GM19324 (cell line): ENCODE results near the gene AKR7A3.
"Not testable (repeated sequence)": the region's sequence is repeated elsewhere in the genome, so short reads cannot be mapped to it uniquely, and the experiment has no call there.

Experiments used
- ATAC-seq: cut with Tn5 transposase; IDR thresholded peaks from one replicate; pipeline ENCODE4 v1.9.1; 2021; ENCODE audit warnings: mild to moderate bottlenecking, moderate library complexity; ENCODE audit not compliant: unreplicated experiment, low FRiP score

Gene AKR7A3

GRCh38 chr1:19257178-19257914, 31.2 kb downstream of the AKR7A3 start:
- ATAC-seq, result no peak

DNA sequence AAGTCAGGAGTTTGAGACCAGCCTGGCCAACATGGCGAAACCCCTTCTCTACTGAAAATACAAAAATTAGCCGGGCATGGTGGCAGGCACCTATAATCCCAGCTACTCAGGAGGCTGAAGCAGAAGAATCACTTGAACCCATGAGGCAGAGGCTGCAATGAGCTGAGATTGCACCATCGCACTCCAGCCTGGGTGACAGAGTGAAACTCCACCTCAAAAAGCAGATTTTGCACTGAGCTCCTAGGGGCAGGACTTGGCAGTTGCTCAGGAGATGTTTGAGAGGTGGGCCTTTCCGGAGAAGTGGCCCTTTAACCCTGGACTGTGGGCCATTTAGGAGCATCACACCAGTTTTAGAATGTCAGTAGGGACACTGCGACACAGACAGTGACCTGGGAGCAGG, 32.3 kb downstream of the AKR7A3 start:
- ATAC-seq, result not testable (repeated sequence)

- ATAC-seq, result no peak
These were observed 33.3 kb downstream of the AKR7A3 start for GRCh38 chr1:19255288-19255687.

DNA sequence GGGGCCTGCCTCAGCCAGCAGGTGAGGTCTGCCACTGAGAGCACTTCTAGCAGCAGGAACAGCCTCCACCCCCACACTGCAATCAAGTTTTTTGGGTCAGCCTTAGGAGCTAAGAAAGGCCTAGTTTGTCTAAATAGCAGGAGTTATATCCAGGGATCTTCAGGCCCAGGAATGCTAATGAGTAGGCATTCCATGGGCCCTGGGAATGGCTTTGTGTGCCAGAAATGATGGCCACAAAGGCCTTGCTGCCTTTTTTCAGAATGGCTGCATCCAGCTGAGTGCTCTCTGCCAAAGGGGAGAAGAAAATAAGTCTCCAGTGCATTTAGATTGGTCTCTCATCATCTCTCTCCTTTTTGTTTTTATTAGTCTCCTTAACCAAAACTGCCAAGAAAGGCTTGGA, 34.2 kb downstream of the AKR7A3 start:
- no peak for ATAC-seq

GRCh38 chr1:19251305-19252196, 37.0 kb downstream of the AKR7A3 start, which contains the start of the genes EMC1 and MRTO4:
Gene EMC1, minus strand, starts transcription at chr1:19251524. Its CDS starts 15 bp downstream, at chr1:19251509.
Gene MRTO4, plus strand, starts transcription at chr1:19251805. Its CDS starts 31 bp downstream, at chr1:19251836.
- peak; percentile 81 for ATAC-seq

DNA sequence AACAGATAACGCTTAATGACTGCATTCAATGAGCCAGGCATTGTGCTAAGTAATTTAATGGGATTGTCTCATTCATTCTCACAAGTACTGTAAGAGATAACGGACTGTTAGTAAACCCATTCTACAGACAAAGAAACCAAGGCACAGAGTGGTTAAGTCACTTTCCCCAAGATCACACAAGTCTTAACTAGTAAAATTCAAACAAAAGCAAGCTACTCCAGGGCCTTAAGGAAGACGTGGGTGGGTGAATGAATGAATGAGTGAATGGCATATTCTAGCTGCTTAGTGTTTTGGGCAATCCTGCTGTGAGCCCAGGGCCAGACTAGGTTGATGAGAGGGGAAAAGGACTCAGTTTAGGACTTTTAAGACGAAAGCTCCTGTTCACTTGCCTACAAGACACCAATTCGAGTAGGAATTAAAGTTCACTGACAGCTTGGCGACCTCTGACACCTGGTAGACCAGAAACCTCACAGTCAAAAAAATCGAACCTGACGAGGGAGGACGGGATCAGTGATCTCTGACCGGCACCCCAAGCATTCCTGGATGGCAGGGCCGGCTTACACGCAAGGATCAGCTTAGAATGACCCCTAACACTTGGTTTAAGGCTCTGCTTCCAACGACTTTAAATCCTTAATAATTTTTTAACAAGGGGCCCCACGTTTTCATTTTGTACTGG, 37.8 kb downstream of the AKR7A3 start:
- ATAC-seq, result no peak

DNA sequence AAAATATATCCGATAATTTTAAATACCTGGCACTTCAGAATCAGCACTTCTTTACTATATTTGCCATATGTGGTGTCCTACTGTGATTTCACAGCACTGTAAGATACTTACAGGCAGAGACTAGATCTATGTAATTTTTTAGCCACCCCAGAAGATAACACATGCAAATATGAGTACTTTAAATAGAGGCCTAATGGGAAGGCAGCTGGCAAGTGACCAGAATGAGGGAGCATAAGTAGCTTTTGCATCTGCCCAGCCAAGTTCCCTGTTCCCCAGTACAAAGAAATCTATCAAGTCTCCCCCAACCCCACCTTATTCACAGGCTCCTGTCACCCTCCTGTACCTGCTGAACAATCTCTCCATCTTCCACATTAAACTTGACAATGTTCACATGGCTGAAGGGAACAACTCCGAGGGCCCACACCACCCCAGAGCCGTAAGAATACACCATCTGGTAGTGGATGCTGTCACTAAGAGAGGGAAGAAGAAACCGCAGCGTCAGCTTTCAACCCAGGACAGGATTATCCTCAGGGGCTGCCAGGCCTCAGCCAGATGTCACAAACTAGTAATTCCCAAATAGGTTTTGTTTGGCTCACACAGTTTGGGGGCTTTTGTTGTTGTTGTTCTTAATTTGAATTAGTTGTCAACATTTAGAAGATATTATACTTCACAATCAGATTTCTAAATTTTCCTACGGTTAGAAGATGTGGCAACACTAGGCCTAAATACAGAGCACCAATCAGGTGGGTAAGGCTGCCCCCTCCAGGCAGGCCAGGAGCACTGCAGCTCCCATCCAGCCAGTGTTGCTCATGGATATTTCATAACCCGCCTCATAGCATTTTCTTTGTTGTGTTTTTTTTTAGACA, 47.7 kb downstream of the AKR7A3 start:
- ATAC-seq, result no peak

DNA sequence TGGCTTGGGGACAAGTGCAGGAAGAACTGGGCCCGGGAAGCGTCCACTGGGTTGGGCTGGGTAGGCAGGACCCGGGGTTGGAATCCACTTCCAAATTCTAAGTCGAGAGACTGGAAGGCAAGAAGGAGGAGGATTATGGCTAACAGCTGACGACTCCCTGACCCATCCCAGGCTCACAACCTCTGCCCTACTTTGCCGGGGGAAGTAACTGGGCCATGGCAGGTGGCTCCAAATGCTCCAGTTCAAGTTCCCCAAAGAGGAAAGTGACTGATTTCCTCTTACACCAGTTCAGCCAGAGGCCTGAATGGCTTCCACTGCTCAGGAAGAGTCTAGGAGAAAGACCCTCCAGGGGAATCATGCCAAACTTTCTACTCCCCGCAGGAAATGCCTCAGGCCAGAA, 48.7 kb downstream of the AKR7A3 start:
- ATAC-seq, result no peak

GRCh38 chr1:19234224-19234623, 54.3 kb downstream of the AKR7A3 start:
- no peak for ATAC-seq
